Muscle layer of colon (tissue), 2 donors: ENCODE results near the gene TNIK.
"Not testable (repeated sequence)": the region's sequence is repeated elsewhere in the genome, so short reads cannot be mapped to it uniquely, and the experiment has no call there.

Experiments used
- H3K27ac ChIP-seq: one replicate; pipeline ENCODE4 v1.7.0; 2013; ENCODE audit warnings: low read depth, mild to moderate bottlenecking, low read length, moderate library complexity
- H3K27me3 ChIP-seq, 2 donors: one replicate each; pipeline ENCODE4 v1.7.0; 2013; ENCODE audit warnings: low read length in 2 of 2, mild to moderate bottlenecking in 2 of 2; ENCODE audit not compliant: insufficient read depth in 2 of 2, control insufficient read depth in 1 of 2
- H3K36me3 ChIP-seq: one replicate; pipeline ENCODE4 v1.7.0; 2013; ENCODE audit warnings: mild to moderate bottlenecking, low read length; ENCODE audit not compliant: insufficient read depth
- H3K4me1 ChIP-seq: one replicate; pipeline ENCODE4 v1.7.0; 2013; ENCODE audit warnings: mild to moderate bottlenecking, low read length; ENCODE audit not compliant: insufficient read depth
- H3K4me3 ChIP-seq, 2 donors: one replicate each; pipeline ENCODE4 v1.7.0; 2013; ENCODE audit warnings: low read length in 2 of 2, low read depth in 1 of 2, mild to moderate bottlenecking in 1 of 2, moderate library complexity in 1 of 2
- H3K9ac ChIP-seq: one replicate; pipeline ENCODE4 v1.7.0; 2013; ENCODE audit warnings: low read length
- H3K9me3 ChIP-seq: one replicate; pipeline ENCODE4 v1.7.0; 2013; ENCODE audit warnings: mild to moderate bottlenecking, low read length
- donor health status: abdominal sarcoma.
- donor health status: Adenocarcinoma of cecum.

TNIK gene

DNA sequence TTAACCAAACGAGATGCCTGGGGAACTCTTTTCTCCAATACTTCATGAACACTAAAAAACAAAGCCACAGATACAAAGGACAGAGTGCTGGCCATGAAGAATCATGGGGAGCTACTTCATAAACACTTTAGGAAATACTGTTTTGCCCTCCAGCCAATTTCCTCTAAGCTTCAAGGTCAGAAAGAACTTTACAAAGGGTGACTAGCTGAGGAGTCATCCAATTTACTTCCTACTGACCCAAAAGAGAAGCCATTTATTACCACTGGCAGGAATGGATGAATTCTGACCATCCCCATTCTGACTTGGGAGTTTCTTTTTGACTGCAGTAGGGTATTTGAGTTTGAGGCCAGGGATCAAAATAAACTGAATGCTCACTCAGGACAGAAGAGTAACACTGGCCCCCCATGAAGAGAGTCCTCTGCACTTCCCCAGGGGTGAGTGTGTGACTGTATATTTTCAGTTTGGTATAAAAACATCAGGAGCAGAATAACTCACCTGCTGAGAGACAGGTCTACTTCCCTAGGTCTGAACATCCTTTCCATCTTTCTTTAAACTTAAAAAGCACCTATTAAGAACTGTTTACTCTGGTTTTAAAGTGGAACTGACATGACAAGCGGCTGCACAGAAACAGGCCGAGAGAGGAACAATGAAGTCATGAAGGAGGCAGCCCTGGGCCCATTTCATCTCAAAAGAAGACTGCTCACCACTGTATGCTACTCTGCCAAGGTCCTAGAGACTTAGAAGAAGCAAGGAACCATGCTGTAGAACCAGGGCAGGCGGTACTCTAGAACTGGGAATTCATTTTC lies 203.6 kb downstream of the TNIK start:
- no peak overlapping the region for H3K4me3 ChIP-seq
- no peaks in the 10 kb centered on the region for H3K9me3 ChIP-seq
- H3K4me1 ChIP-seq = peaks cover 16% of the 10 kb centered on the region
- no peaks in the 10 kb centered on the region for H3K36me3 ChIP-seq
- H3K27me3 ChIP-seq = no peaks in the 10 kb centered on the region
- no peak overlapping the region for H3K27ac ChIP-seq
- H3K9ac ChIP-seq = no peak overlapping the region

GRCh38 chr3:171255236-171255806 lies 204.9 kb downstream of the TNIK start:
- Histone ChIP-seq H3K36me3 (no peaks in the 10 kb centered on the region), H3K27ac (no peak overlapping the region), H3K27me3 (no peaks in the 10 kb centered on the region), H3K4me1 (peaks cover 16% of the 10 kb centered on the region), H3K9ac (no peak overlapping the region), H3K4me3 (no peak overlapping the region), H3K9me3 (no peaks in the 10 kb centered on the region)

DNA sequence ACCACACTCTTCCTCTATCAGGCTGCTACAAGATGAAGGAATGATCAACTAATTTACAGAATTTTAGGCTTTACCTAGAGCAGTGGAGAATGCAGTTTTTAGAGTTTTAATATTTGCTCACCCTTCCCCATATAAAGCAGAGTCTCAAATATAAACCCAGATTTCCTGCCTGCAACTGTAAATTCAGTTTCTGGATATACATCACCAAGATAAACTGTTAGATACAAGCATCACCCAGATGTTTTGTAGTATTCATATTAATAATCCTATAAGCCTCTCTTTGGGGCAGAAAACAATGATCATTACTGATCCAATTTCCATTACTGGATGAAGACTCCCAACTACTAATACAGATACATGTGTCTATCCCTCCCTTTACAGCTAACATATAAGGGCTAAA lies 205.9 kb downstream of the TNIK start:
- Histone ChIP-seq H3K27ac (no peak overlapping the region), H3K27me3 (no peaks in the 10 kb centered on the region), H3K4me3 (no peak overlapping the region), H3K9me3 (no peaks in the 10 kb centered on the region), H3K9ac (no peak overlapping the region), H3K36me3 (no peaks in the 10 kb centered on the region), H3K4me1 (peaks cover 16% of the 10 kb centered on the region)

DNA sequence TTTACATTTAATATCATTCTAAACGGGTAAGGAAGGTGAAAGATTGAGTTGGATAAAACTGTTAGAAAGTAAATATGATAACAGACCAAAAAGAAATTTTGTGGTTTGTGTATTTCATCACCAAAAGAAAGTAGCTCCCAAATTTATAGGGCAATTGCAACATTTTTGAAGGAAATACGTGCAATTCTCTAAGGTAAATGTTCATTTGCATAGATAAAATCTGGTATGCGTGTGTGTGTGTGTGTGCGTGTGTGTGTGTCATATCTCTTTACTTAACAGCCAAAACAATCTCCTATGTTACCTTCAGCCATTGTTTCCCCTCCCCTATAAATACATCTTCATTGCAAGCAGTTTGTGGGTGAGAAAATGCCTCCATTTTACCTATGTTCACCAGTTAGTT lies 208.4 kb downstream of the TNIK start:
- H3K9ac ChIP-seq = no peak overlapping the region
- no peaks in the 10 kb centered on the region for H3K27me3 ChIP-seq
- no peaks in the 10 kb centered on the region for H3K4me1 ChIP-seq
- no peak overlapping the region for H3K27ac ChIP-seq
- H3K4me3 ChIP-seq = no peak overlapping the region
- no peaks in the 10 kb centered on the region for H3K9me3 ChIP-seq
- H3K36me3 ChIP-seq = no peaks in the 10 kb centered on the region

GRCh38 chr3:171250444-171250843 lies 209.8 kb downstream of the TNIK start:
- no peaks in the 10 kb centered on the region for H3K9me3 ChIP-seq
- H3K27me3 ChIP-seq = no peaks in the 10 kb centered on the region
- H3K4me3 ChIP-seq = no peak overlapping the region
- H3K9ac ChIP-seq = no peak overlapping the region
- H3K27ac ChIP-seq = no peak overlapping the region
- H3K4me1 ChIP-seq = no peaks in the 10 kb centered on the region
- H3K36me3 ChIP-seq = no peaks in the 10 kb centered on the region

GRCh38 chr3:171249245-171249644 lies 211.0 kb downstream of the TNIK start:
- no peak overlapping the region for H3K27ac ChIP-seq
- H3K4me3 ChIP-seq = no peak overlapping the region
- no peaks in the 10 kb centered on the region for H3K9me3 ChIP-seq
- H3K4me1 ChIP-seq = no peaks in the 10 kb centered on the region
- H3K36me3 ChIP-seq = no peaks in the 10 kb centered on the region
- H3K9ac ChIP-seq = no peak overlapping the region
- no peaks in the 10 kb centered on the region for H3K27me3 ChIP-seq

DNA sequence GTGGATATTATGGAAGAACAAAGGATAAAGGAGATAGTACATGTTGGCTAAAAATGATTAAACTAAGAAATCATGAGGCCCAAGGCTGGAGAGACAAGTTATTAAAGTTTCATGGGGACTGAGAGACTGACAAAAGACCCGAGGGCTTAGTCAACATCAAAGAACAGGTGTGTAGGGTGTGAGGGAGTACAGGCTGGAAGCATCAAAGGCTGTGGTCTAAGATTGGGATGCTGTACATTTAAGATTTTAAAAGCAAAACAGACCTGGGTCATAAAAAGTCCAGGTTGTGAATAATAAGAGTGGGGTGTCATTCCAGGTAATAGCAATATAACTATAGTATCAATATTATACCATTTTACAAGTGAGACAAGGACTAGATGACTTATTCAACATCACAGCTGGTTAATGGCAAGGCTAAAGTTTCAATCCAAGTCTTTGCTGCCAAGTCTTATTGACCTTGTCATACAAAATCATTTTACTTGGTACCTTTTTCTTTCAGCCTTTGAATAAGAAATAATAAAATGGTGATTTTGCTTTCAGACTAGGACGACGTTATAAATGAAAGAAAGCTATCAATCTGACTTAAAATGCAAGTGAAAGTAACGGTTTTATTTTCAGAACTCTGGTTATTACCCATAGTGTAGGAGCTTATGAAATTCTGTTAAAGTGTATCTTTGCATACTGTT lies 211.6 kb downstream of the TNIK start:
- Histone ChIP-seq H3K27me3 (no peaks in the 10 kb centered on the region), H3K9ac (no peak overlapping the region), H3K4me3 (no peak overlapping the region), H3K27ac (no peak overlapping the region), H3K36me3 (no peaks in the 10 kb centered on the region), H3K4me1 (no peaks in the 10 kb centered on the region), H3K9me3 (no peaks in the 10 kb centered on the region)

DNA sequence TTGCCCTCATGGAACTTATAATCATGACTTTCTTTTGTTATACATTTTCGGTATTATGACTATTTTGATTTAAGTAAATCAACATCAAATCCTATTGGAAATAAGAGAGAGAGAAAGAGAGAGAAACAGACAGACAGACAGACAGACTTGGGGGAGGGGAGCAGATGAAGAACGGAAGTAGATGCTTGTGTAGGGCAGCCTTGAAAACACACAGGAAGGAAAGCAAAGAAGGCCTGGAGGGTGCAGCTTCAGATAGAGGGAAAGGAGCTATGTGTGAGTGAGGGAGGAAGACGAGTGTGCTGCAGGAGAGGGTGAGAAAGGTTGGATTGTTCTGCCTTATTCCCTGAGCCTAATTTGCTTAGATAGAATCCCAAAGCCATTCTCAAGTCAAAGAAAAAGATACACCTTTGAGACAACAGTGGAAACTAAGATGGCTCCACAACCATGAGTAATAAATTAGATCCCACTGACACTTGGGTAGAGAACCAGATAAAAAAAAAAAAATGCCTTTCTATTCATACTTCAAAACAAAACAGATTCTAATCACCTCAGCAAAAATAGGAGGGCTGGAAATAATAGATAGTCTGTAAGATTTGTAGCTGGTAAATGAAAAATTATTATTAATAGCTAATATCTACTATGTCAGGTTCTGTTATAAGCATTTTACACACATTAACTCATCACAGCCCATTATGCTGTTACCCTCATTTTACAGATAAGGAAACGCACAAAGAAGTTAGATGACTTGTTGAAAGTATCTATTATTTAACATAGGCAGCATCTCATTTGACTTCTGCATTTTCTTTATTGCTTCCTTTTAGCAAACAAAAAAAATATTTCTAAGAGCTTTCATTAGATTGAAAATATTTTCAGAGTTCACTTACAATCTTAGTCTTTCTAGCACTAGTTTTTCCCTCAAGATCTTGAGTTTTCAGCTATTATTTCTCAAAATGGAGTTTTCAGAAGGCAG lies 214.1 kb downstream of the TNIK start:
- Histone ChIP-seq H3K4me3 (no peak overlapping the region), H3K27ac (no peak overlapping the region), H3K4me1 (no peaks in the 10 kb centered on the region), H3K36me3 (no peaks in the 10 kb centered on the region), H3K27me3 (no peaks in the 10 kb centered on the region), H3K9me3 (no peaks in the 10 kb centered on the region), H3K9ac (no peak overlapping the region)

- Histone ChIP-seq H3K27me3 (no peaks in the 10 kb centered on the region), H3K4me1 (no peaks in the 10 kb centered on the region), H3K9ac (no peak overlapping the region), H3K36me3 (no peaks in the 10 kb centered on the region), H3K4me3 (no peak overlapping the region), H3K27ac (no peak overlapping the region), H3K9me3 (no peaks in the 10 kb centered on the region)
These were observed 217.3 kb downstream of the TNIK start for GRCh38 chr3:171242951-171243350.

DNA sequence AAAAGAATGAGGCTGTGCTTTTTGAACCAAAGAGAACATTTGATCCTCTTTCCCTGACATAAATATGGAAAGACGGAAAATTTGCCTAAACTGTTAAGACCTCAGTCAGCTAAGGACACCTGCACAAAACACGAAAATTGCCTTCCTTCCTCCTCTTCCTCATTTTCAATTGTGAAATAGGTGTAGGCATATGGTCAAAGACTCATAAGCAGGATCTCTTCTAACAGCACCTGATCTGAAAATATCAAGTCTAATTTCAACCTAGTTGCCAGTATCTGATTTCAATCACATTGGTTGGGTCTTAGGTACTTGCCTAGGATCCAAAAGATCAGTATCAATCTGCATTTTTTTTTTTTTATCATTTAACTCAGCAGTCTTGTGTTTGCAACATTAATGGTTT lies 218.0 kb downstream of the TNIK start:
- Histone ChIP-seq H3K9me3 (no peaks in the 10 kb centered on the region), H3K27me3 (no peaks in the 10 kb centered on the region), H3K4me1 (no peaks in the 10 kb centered on the region), H3K36me3 (no peaks in the 10 kb centered on the region), H3K27ac (no peak overlapping the region), H3K9ac (no peak overlapping the region), H3K4me3 (no peak overlapping the region)

GRCh38 chr3:171241655-171242054 lies 218.6 kb downstream of the TNIK start:
- not testable (repeated sequence) for H3K4me3 ChIP-seq, H3K27ac ChIP-seq, H3K9me3 ChIP-seq, H3K36me3 ChIP-seq, H3K4me1 ChIP-seq, H3K9ac ChIP-seq, H3K27me3 ChIP-seq
